GM23248 (cell line): Measurements from ENCODE around the gene PTPRT.

Source experiments
- EZH2 ChIP-seq: fragments of 200-600 bp; sonication (generic); IDR thresholded peaks from 2 replicates; pipeline ENCODE4 v1.6.1; 2018; ENCODE audit warnings: antibody characterized with exemption, mild to moderate bottlenecking; ENCODE audit not compliant: insufficient read depth, poor library complexity, severe bottlenecking
- EZH2phosphoT487 ChIP-seq: fragments of 200-600 bp; sonication (generic); IDR thresholded peaks from 2 replicates; pipeline ENCODE4 v1.6.1; 2018; ENCODE audit warnings: antibody characterized with exemption, moderate library complexity, mild to moderate bottlenecking, low read depth; ENCODE audit not compliant: insufficient read depth

GRCh38 chr20:42714298-42715141 is 475.2 kb downstream of the PTPRT start:
- TF ChIP-seq EZH2 = no peak
- TF ChIP-seq EZH2phosphoT487 = no peak
